Panc1 (cell line): Measurements from ENCODE around the gene TMEM175. TPM values are rescaled to one million over a fixed set of nuclear protein-coding genes. Genes with fewer than 3 reads are reported as not detected.

Source experiments
- ATAC-seq: fragments of 200-7000 bp; cut with Tn5 transposase; 2 replicates; pipeline ENCODE4 v1.9.1; 2020; ENCODE audit warnings: mild to moderate bottlenecking, moderate library complexity
- BruUV-seq: library from RNA; stranded (reverse); fragments of 400-500 nt; replicated peaks from 2 replicates; lab custom pipeline; 2021; lab: Mats Ljungman, UMichigan
- CTCF ChIA-PET: fragments of 300-600 bp; sonication (Branson Sonifier 250); formaldehyde crosslinking; loops from one replicate; lab custom pipeline; 2022; ENCODE audit warnings: antibody characterized with exemption; lab: Charles Lee
- POLR2A ChIA-PET: fragments of 300-600 bp; sonication (Branson Sonifier 250); formaldehyde crosslinking; loops from one replicate; lab custom pipeline; 2022; ENCODE audit warnings: antibody characterized with exemption; lab: Charles Lee
- DNase-seq: peaks from one replicate; pipeline ENCODE4 v3.0.0-alpha.2; 2010; ENCODE audit warnings: low read depth, low spot score
- H3K27ac ChIP-seq: 2 replicates; pipeline ENCODE4 v1.5.1; 2011; ENCODE audit warnings: mild to moderate bottlenecking, low read length, inconsistent platforms
- H3K27me3 ChIP-seq: fragments of 200-500 bp; sonication (Bioruptor generic); 2 replicates; pipeline ENCODE4 v1.6.0; 2014; ENCODE audit warnings: low read length, inconsistent platforms; ENCODE audit not compliant: control insufficient read depth, insufficient read depth
- H3K36me3 ChIP-seq: fragments of 200-500 bp; sonication (Bioruptor generic); 2 replicates; pipeline ENCODE4 v1.5.1; 2014; ENCODE audit warnings: inconsistent platforms, mild to moderate bottlenecking, low read length, moderate library complexity; ENCODE audit not compliant: control insufficient read depth, insufficient read depth
- H3K4me1 ChIP-seq: 2 replicates; pipeline ENCODE4 v1.5.1; 2011; ENCODE audit warnings: inconsistent platforms, mild to moderate bottlenecking, low read length, moderate library complexity; ENCODE audit not compliant: control insufficient read depth, insufficient read depth
- H3K4me3 ChIP-seq, 2 experiments: 2 replicates each; pipeline ENCODE4 v1.5.1; 2011 to 2012; ENCODE audit warnings: low read depth in 2 of 2, low read length in 2 of 2, mild to moderate bottlenecking in 2 of 2, inconsistent platforms in 1 of 2, moderate library complexity in 1 of 2
- H3K9me3 ChIP-seq: fragments of 200-500 bp; sonication (Bioruptor generic); 2 replicates; pipeline ENCODE4 v1.5.1; 2014; ENCODE audit warnings: low read depth, mild to moderate bottlenecking, inconsistent platforms, low read length, moderate library complexity; ENCODE audit not compliant: control insufficient read depth, insufficient read depth
- CTCF ChIP-seq: fragments of 450-650 bp; IDR thresholded peaks from 2 replicates; pipeline ENCODE4 v1.5.1; 2017; ENCODE audit warnings: mild to moderate bottlenecking
- POLR2AphosphoS5 ChIP-seq: IDR thresholded peaks from 2 replicates; pipeline ENCODE4 v1.6.1; 2012; ENCODE audit warnings: mild to moderate bottlenecking, low read depth, low read length, moderate library complexity
- REST ChIP-seq, 2 experiments: IDR thresholded peaks; 2 replicates each; pipeline ENCODE4 v1.6.1; 2011 to 2012; ENCODE audit warnings: low read depth in 2 of 2, control low read depth in 1 of 2, low read length in 1 of 2, mild to moderate bottlenecking in 1 of 2, moderate library complexity in 1 of 2; ENCODE audit not compliant: insufficient read depth in 1 of 2
- SIN3A ChIP-seq: IDR thresholded peaks from 2 replicates; pipeline ENCODE4 v1.6.1; 2012; ENCODE audit warnings: low read depth, mild to moderate bottlenecking, low read length, moderate library complexity, borderline replicate concordance; ENCODE audit not compliant: insufficient read depth
- TCF7L2 ChIP-seq: IDR thresholded peaks from 2 replicates; pipeline ENCODE4 v1.6.1; 2011; ENCODE audit warnings: mild to moderate bottlenecking, low read depth, low read length, inconsistent platforms
- in situ Hi-C: cut with HindIII; loops from 2 replicates; pipeline ENCODE4 v1.10.0; 2016; ENCODE audit warnings: low sequenced_read_pairs, low pct_unique_long_range_greater_than_20kb
- intact Hi-C: fragments of 100-400 bp; cut with micrococcal nuclease; formaldehyde crosslinking; loops from one replicate; pipeline ENCODE4 v1.10.0; 2022; ENCODE audit not compliant: unreplicated experiment
- total RNA-seq: library from RNA; stranded (reverse); gene quantifications from one replicate; pipeline ENCODE4 v1.2.1, GENCODE V29; 2021; ENCODE audit not compliant: unreplicated experiment

The TMEM175 gene
- total RNA-seq, 1 experiment from 2014 or later = 21.8 TPM

DNA sequence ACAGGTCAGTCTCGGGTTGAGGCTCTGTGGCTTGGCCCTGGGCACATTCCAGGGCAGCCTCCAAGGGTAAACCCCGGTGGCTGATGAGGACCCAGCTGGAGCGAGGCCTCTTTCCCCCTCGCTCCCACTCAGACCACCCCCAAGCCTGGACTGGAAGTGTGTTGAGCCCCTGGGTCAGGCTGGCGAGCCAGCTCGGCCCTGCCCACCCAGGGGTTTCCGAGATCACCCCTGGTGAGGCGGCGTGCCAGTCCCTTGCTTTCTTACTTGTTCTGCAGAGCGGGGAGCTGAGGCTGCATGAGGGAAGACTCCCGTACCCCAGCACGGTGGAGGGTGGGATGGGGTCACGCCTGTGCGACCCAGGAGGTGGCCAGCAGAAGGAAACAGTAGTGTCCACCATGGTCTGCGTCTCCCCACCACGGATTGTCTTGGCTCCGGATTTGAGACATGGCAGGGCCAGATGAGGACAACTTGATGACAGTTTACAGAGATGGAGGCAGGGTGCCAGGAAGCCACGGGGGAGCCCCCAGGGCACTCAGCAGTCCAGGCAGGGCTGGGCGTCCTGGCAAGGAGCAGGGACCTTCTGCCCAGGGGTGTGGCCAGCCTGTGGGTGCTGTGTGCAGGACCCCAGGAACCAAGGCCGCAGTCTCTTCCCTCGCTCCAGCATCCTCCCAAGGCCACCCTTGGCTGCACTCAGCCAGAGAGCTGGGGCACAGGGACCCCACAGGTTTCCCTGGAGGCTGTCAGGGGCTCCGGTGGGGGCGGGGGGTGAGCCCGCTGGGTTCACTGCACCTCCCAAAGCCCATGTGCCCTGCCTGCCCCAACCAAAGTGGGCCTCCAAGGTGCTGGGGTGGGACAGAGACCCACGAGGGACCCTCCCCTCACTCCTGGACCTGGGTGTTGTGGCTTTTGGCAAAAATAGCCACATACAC is 72.6 kb downstream of the TMEM175 start:
- ATAC-seq = no peak

DNA sequence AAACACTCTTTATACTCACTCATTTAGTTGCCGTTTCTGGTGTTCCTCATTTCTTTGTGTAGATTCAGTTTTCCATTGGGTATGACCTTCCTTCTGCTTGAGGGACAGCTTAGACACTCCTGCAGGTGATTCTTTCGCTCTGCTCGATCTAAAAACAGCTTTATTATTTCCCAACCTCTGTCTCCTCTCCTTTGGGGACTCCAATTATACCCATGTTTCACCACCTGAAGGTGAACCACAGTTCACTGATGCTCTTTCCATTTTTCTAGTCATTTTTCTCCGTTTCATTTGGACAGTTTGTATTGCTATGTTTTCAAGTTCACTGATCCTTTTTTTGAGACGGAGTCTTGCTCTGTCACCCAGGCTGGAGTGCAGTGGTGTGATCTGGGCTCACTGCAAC is 74.6 kb downstream of the TMEM175 start:
- H3K9me3 ChIP-seq = no peaks in the 10 kb centered on the region
- no TSS peak for BruUV-seq
- no peak for TF ChIP-seq REST (IDR thresholded peaks at IDR 0.05; ENCODE audit: insufficient read depth in 1 of 2, low read depth in 2 of 2, low read length in 1 of 2)
- TF ChIP-seq POLR2AphosphoS5 = no peak
- TF ChIP-seq CTCF = no peak
- no peak for TF ChIP-seq SIN3A
- TF ChIP-seq TCF7L2 = no peak
- no peak overlapping the region for H3K27ac ChIP-seq
- H3K27me3 ChIP-seq = no peaks in the 10 kb centered on the region
- H3K36me3 ChIP-seq = no peaks in the 10 kb centered on the region
- CTCF ChIA-PET = no interaction called here
- no peak overlapping the region for H3K4me3 ChIP-seq
- POLR2A ChIA-PET = no interaction called here
- no peak for ATAC-seq
- no peaks in the 10 kb centered on the region; the same call in 1 of the 2 replicates for H3K4me1 ChIP-seq
- intact Hi-C loops (no loop called here), in situ Hi-C loops (no loop called here)
- no peak for DNase-seq

More for the DNA sequence above, 72.6 kb downstream of the TMEM175 start:
- Histone ChIP-seq H3K4me1 (no peaks in the 10 kb centered on the region; the same call in 1 of the 2 replicates), H3K27ac (no peak overlapping the region), H3K9me3 (no peaks in the 10 kb centered on the region), H3K4me3 (no peak overlapping the region), H3K27me3 (no peaks in the 10 kb centered on the region), H3K36me3 (no peaks in the 10 kb centered on the region)
- POLR2A ChIA-PET = no interaction called here
- TF ChIP-seq CTCF (no peak), TCF7L2 (no peak), POLR2AphosphoS5 (no peak)
- CTCF ChIA-PET = no interaction called here
- BruUV-seq = no TSS peak
- intact Hi-C loops (no loop called here), in situ Hi-C loops (no loop called here)
- no peak for DNase-seq

Other genes starting within 250 kb of the TMEM175 start
- 0.62 TPM for gene SLC49A3, start 243.3 kb upstream of the TMEM175 start, total RNA-seq
- gene PCGF3, start 226.6 kb upstream of the TMEM175 start, total RNA-seq = 44.6 TPM
- gene CPLX1, start 106.3 kb upstream of the TMEM175 start, total RNA-seq = 6.7 TPM
- 86.6 TPM for gene GAK, start 144 bp upstream of the TMEM175 start, total RNA-seq
- gene DGKQ, start 41.1 kb downstream of the TMEM175 start, total RNA-seq = 12.2 TPM
- 30.6 TPM for gene IDUA, start 54.6 kb downstream of the TMEM175 start, total RNA-seq
- 1.8 TPM for gene SLC26A1, start 60.9 kb downstream of the TMEM175 start, total RNA-seq
- 43.1 TPM for gene FGFRL1, start 79.2 kb downstream of the TMEM175 start, total RNA-seq
- not detected for gene RNF212, start 181.1 kb downstream of the TMEM175 start, total RNA-seq
- gene SPON2, start 240.1 kb downstream of the TMEM175 start, total RNA-seq = 1.8 TPM